ENCODE data around the gene ZNF407.

The ZNF407 gene

DNA sequence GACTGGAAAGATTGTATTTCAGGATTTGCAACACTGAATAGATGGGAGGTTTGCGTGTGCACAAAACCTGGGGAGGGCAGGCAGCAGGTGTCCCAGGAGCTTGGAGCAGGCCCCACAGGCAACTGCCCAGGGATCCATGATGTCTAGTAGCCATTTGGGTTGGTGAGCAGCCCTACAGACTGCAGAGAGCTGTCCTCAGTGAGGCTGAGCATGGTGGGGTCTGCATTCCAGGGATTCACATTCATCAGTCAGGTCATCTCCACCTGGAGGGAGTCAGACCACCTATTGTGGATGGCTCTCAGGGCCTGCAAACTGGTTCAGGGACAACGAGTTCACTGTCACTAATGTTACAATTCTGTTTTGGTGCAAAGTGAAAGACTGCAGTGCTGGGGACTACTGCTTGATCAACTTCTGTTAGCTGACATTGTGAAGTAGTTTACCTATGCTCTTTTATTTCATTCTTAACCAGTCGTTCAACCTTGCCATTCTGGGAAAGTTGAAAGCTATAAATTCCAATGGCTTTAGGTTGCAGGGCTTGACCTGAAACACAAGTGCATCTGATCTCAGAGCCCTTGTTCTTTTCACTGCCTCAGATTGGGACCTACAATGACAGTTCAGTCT is 222.6 kb downstream of the ZNF407 start:
- Histone ChIP-seq H3K27me3 (ENCODE audit: control insufficient read depth, low read length) (no peaks in the 10 kb centered on the region), H3K4me2 (ENCODE audit: low read length) (no peak overlapping the region), H3K9me2 (replicated peaks; ENCODE audit: control insufficient read depth, low read length) (no peaks in the 10 kb centered on the region), H3K9me3 (ENCODE audit: control insufficient read depth, insufficient read depth, low read length) (no peaks in the 10 kb centered on the region), H3F3A (ENCODE audit: control insufficient read depth, insufficient read depth) (no peaks in the 10 kb centered on the region), H3K79me2 (ENCODE audit: control insufficient read depth, low read length) (no peaks in the 10 kb centered on the region), H3K4me3 (ENCODE audit: low read length) (no peak overlapping the region), H3K27ac (ENCODE audit: low read depth, low read length) (no peak overlapping the region), H3K4me1 (ENCODE audit: control insufficient read depth, low read length) (peaks cover 7% of the 10 kb centered on the region), H3K36me3 (ENCODE audit: control insufficient read depth, low read length) (peaks cover 4% of the 10 kb centered on the region), H4K20me1 (ENCODE audit: control insufficient read depth, insufficient read depth, low read depth, low read length) (no peaks in the 10 kb centered on the region)
- TF ChIP-seq EZH2phosphoT487 (IDR thresholded peaks at IDR 0.05; ENCODE audit: borderline replicate concordance, low read length) = no peak
- TF ChIP-seq, protein P1, sequence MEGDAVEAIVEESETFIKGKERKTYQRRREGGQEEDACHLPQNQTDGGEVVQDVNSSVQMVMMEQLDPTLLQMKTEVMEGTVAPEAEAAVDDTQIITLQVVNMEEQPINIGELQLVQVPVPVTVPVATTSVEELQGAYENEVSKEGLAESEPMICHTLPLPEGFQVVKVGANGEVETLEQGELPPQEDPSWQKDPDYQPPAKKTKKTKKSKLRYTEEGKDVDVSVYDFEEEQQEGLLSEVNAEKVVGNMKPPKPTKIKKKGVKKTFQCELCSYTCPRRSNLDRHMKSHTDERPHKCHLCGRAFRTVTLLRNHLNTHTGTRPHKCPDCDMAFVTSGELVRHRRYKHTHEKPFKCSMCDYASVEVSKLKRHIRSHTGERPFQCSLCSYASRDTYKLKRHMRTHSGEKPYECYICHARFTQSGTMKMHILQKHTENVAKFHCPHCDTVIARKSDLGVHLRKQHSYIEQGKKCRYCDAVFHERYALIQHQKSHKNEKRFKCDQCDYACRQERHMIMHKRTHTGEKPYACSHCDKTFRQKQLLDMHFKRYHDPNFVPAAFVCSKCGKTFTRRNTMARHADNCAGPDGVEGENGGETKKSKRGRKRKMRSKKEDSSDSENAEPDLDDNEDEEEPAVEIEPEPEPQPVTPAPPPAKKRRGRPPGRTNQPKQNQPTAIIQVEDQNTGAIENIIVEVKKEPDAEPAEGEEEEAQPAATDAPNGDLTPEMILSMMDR (IDR thresholded peaks at IDR 0.05; ENCODE audit: low read depth, low read length, poor library complexity, severe bottlenecking) = no peak

- no peaks in the 10 kb centered on the region; the same call in 1 of the 2 replicates for H3F3A ChIP-seq (ENCODE audit: control insufficient read depth, insufficient read depth)
- no peak overlapping the region for H3K27ac ChIP-seq (ENCODE audit: low read depth, low read length)
- no peaks in the 10 kb centered on the region for H3K27me3 ChIP-seq (ENCODE audit: control insufficient read depth, low read length)
- H3K79me2 ChIP-seq (ENCODE audit: control insufficient read depth, low read length) = no peaks in the 10 kb centered on the region
- H3K9me3 ChIP-seq (ENCODE audit: control insufficient read depth, insufficient read depth, low read length) = no peaks in the 10 kb centered on the region
- H3K9me2 ChIP-seq (replicated peaks; ENCODE audit: control insufficient read depth, low read length) = no peaks in the 10 kb centered on the region
- H3K4me1 ChIP-seq (ENCODE audit: control insufficient read depth, low read length) = peaks cover 12% of the 10 kb centered on the region
- H3K4me2 ChIP-seq (ENCODE audit: low read length) = no peak overlapping the region; the same call in 1 of the 2 replicates
- H4K20me1 ChIP-seq (ENCODE audit: control insufficient read depth, insufficient read depth, low read depth, low read length) = no peaks in the 10 kb centered on the region
- no peak for TF ChIP-seq EZH2phosphoT487 (IDR thresholded peaks at IDR 0.05; ENCODE audit: borderline replicate concordance, low read length)
- TF ChIP-seq, protein P1 (IDR thresholded peaks at IDR 0.05; ENCODE audit: low read depth, low read length, poor library complexity, severe bottlenecking) = no peak
- H3K36me3 ChIP-seq (ENCODE audit: control insufficient read depth, low read length) = peaks cover 4% of the 10 kb centered on the region
- no peak overlapping the region for H3K4me3 ChIP-seq (ENCODE audit: low read length)
Measured at GRCh38 chr18:74825460-74825859, 227.8 kb downstream of the ZNF407 start.

DNA sequence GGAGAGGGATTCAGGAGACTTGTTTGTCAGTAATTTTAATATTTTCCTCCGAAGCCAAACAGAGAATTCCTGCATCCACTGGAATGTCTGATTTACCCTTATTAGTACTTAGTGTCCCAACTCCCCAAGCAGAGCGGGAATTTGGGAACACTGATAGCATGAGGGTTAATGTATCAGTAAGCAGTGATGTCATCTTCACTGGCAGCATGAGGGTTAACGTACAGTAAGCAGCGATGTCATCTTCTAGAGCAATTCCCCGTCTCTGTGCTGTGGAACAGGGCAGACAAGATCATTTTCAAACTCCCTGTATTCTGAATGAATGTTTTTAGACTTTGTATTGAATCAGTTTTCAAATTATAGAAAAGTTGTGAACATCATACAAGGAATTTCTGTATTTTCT is 228.9 kb downstream of the ZNF407 start:
- H3K4me1 ChIP-seq (ENCODE audit: control insufficient read depth, low read length) = peaks cover 12% of the 10 kb centered on the region

More for the DNA sequence above, 228.9 kb downstream of the ZNF407 start:
- no peak overlapping the region for H3K27ac ChIP-seq (ENCODE audit: low read depth, low read length)
- no peaks in the 10 kb centered on the region for H3K27me3 ChIP-seq (ENCODE audit: control insufficient read depth, low read length)
- H3K4me2 ChIP-seq (ENCODE audit: low read length) = no peak overlapping the region
- no peaks in the 10 kb centered on the region for H3K79me2 ChIP-seq (ENCODE audit: control insufficient read depth, low read length)
- H3K36me3 ChIP-seq (ENCODE audit: control insufficient read depth, low read length) = peaks cover 4% of the 10 kb centered on the region
- no peak overlapping the region for H3K4me3 ChIP-seq (ENCODE audit: low read length)
- no peak for TF ChIP-seq EZH2phosphoT487 (IDR thresholded peaks at IDR 0.05; ENCODE audit: borderline replicate concordance, low read length)
- TF ChIP-seq, protein P1 (IDR thresholded peaks at IDR 0.05; ENCODE audit: low read depth, low read length, poor library complexity, severe bottlenecking) = no peak
- H3K9me2 ChIP-seq (replicated peaks; ENCODE audit: control insufficient read depth, low read length) = no peaks in the 10 kb centered on the region
- no peaks in the 10 kb centered on the region for H3K9me3 ChIP-seq (ENCODE audit: control insufficient read depth, insufficient read depth, low read length)
- no peaks in the 10 kb centered on the region; the same call in 1 of the 2 replicates for H3F3A ChIP-seq (ENCODE audit: control insufficient read depth, insufficient read depth)
- H4K20me1 ChIP-seq (ENCODE audit: control insufficient read depth, insufficient read depth, low read depth, low read length) = no peaks in the 10 kb centered on the region
